Right forelimb (tissue), 1 donor: Measurements from ENCODE around the gene ARMC5.

Experiments used
- DNase-seq: peaks from one replicate; pipeline ENCODE4 v3.0.0-alpha.2; 2018

The ARMC5 gene

DNA sequence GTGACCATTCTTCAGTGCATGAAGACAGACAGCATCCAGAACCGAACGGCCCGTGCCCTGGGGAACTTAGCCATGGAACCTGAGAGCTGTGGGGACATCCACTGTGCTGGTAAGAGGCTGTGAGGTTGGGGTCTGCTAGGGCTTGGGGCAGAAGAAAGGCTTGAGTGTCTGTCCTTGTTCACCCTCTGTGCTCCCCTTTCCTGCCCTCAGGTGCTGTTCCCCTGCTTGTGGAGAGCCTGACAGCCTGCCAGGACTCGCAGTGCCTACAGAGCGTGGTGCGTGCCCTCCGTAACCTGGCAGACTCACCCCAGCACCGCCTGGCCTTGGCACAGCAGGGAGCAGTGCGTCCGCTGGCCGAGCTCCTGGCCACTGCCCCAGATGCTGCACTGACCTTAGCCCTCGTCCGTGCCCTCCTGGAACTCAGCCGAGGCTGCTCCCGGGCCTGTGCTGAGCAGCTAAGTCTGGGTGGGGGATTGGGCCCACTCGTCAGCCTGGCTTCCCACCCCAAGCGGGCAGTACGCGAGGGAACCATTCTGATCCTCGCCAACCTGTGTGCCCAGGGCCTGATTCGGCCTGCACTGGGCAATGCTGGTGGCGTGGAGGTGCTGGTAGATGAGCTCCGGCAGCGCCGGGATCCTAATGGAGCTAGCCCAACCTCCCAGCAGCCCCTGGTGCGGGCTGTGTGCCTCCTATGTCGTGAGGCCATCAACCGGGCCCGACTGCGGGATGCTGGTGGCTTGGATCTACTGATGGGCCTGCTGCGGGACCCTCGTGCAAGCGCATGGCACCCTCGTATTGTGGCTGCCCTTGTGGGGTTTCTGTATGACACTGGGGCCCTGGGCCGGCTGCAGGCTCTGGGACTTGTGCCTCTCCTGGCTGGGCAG lies 2.9 kb downstream of the ARMC5 start:
- no peak for DNase-seq

DNA sequence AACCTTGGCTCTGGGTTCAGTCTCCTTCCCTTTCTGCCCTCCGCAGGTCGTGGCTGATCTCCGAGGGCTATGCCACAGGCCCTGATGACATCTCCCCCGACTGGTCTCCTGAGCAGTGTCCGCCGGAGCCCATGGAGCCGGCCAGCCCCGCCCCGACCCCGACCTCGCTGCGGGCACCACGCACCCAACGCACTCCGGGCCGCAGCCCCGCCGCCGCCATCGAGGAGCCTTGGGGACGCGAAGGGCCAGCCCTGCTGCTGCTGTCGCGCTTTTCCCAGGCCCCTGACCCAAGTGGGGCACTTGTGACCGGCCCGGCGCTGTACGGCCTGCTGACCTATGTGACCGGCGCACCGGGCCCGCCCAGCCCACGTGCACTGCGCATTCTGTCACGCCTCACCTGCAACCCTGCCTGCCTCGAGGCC lies 5.1 kb downstream of the ARMC5 start:
- DNase-seq = no peak

DNA sequence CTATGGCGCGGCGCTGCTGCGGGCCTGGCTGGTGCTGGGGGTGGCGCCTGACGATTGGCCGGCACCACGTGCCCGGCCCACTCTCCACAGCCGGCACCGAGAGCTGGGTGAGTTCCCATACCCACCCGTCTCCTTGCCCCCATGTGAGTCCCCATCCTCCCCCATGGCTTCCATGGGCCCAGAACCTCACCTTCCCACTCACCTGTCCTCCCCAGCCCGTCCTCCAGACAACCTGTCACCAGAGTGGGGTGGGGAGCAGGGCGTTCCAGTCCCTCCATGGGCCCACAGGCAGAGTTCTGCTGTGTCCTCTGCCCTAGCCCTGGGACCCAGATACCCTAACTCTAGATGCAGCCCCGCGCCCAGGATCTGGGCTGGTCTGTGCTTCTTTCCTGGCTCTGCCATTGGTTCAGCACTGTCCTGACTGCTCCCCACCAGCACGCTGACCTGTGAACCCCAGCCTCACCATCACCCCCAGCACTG lies 5.5 kb downstream of the ARMC5 start:
- DNase-seq = no peak

DNA sequence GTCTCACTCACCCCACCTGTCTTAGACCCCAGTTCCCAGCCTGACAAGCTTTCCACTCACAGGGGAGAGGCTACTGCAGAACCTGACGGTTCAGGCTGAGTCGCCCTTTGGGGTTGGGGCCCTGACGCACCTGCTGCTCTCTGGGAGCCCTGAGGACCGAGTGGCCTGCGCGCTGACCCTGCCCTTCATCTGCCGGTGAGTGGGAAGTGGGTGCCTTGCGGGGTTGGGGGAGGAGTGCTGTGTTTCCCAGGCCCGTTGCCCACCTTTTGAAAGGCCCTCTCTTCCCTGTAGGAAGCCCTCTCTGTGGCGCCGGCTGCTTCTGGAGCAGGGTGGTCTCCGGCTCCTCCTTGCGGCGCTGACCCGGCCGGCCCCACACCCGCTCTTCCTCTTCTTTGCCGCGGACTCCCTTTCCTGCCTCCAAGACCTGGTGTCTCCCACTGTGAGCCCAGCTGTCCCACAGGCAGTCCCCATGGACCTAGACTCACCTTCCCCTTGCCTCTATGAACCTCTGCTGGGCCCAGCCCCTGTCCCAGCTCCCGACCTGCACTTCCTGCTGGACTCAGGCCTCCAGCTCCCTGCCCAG lies 6.6 kb downstream of the ARMC5 start:
- no peak for DNase-seq

DNA sequence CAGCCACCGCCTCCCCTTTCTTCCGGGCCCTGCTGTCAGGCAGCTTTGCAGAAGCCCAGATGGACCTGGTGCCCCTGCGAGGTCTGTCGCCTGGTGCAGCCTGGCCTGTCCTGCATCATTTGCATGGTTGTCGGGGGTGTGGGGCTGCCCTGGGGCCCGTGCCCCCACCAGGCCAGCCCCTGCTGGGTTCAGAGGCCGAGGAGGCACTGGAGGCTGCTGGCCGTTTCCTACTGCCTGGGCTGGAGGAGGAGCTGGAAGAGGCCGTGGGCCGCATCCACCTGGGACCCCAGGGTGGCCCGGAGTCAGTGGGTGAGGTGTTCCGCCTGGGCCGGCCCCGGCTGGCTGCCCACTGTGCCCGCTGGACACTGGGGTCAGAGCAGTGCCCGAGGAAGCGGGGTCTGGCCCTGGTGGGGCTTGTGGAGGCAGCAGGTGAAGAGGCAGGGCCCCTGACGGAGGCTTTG lies 7.1 kb downstream of the ARMC5 start:
- no peak for DNase-seq

DNA sequence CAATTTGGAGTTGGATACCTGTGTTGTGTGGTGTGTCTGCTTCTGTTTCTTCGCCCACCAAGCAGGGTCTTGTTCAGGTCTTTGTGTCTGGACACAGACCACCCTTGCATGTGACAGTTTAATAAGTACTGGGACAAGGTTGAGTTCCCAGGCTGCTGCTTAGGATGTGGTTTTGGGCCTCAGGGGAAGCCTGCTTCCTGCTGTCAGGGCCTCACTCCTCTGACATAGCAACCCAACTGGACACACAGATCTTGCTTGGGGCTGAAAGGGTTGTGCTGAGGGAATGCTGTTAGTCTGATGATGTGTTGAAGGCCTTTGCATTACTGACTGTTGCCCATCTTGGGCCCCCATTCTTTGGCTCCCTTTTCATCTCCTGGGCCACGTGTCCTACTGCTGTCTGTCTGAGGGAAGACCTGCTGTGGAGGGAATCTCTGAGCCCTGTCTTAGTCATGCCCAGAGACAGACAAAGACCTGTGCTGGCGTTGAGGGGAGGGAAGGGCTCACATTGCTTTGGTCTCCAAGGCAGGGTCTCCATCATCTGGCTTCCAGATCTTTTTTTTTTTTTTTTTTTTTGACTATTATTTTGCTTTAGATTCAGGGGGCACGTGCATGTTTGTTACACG lies 8.0 kb downstream of the ARMC5 start:
- no peak for DNase-seq

DNA sequence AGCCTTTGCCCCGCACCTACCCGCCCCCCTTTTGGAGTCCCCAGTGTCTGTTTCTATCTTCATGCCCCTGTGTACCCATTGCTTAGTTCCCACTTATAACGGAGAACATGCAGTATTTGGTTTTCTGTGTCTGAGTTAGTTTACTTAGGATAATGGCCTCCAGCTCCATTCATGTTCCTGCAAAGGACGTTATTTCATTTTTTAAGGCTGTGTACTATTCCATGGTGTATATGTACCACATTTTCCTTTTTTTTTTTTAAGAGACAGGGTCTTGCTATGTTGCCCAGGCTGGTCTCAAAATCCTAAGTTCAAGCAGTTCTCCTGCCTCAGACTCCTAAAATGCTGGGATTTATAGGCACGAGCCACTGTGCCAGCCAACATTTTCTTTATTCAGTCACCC lies 8.6 kb downstream of the ARMC5 start:
- no peak for DNase-seq

DNA sequence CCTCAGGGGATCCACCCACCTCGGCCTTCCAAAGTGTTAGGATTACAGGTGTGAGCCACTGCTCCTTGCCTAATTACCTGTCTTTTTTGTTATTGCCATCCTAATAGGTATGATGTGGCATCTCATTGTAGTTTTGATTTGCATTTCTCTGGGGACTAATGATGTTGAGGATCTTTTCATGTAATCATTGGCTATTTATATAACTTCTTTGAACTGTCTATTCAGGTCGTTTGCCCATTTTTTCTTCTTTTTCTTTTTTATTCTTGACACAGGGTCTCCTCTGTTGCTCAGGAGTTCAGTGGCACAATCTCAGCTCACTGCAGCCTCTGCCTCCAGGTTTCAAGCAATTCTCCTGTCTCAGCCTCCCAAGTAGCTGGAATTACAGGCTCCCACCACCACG lies 11.3 kb downstream of the ARMC5 start:
- no peak for DNase-seq

DNA sequence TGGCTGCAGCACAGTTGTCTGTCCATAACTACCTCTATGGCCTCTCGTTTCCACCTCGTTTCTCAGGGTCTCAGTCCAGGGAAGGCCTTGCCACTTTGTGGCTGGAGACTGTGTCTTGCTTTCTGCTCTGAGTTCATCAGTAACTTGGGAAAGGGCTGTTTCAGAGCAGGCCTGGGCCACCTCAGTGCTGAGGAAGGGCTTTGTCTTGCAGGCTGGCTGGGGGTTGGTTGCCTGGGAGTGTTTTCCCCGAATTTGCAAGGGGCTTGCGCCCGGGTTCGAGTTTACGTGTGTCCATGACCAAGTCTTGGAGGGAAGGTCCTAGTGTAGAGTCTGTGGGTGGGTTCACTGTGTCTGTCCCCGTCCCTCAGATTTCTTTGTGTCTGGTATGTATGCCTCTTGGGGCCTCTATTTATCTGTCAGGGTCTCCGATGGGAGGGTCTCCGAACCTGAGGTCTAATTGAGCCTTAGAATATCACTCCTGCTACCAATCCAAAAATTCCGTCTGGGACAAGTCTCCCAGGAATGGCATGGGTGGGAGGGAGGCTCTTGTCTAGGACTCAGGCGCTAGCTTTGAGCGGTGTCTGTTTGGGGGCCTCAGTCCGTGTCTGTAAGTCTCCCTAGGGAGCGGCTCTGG lies 12.1 kb downstream of the ARMC5 start:
- DNase-seq = no peak

DNA sequence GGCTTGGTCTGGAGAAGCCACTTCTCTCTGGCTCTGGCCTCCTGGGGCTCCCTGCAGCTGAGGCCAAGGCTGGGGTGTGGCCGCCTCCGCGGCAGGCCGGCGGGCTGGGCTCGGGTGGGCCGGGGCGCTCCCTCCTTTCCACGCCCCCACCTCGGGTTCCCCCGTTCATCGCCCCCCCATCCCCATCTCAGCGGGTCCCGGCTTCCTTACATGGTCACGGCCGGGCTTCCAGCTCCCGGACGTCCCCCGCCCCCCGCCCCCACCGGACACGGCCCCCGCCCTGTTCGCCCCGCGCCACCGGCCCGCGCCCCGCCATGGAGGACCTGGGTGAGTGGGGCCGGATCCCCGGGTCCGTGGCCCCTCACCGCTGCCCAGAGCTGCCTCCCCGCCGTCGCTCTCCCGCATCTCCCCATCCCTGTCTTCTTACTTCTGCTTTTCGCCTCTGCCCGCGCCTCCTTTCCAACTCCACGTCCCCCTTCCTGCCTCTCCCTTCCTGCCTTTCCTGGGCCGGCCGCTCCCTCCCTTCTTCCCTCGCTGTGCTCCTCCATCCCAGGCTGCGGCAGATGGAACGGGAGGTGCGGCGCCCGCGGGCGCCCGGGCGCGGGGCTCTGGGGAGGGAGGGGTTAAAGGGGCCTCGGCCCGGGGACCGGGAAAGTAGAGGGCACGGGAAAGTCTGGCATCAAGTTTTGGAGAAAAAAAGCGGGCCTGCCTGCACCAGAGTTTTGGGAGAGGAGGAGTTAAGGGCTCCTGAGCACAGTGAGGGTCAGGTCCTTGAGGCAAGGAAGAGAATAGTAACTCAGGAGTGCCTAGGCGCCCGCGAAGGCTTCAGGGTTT lies 12.8 kb downstream of the ARMC5 start, which contains the start of gene TGFB1I1:
Gene TGFB1I1, plus strand, starts transcription at position 278 of the 834 bp plus-strand sequence. Its CDS starts 37 bp downstream, at position 315.
- peak; percentile 87 for DNase-seq

DNA sequence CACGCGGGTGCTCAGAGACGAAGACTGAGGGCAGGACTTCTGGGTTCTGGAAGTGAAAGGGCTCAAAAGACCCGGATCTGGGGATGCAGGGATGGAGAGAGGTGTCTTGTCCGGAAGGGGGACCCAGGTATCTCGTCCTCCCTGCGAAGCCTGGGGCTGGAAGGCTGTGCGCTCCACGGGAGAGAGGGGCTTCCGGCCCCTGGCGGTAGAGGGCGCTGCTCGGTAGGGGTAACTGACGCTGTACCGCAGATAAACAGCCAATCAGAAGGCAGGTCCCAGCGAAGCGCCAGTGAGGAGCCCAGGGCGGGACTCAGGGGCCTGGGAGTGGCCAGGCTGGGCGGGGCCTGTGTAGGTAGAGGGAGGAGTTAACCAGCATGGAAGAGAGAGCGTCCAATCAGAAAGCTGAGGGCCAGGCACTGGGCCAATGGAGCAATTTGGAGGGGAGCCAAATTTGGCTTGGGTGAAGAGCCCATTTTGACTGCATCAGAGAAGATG lies 13.5 kb downstream of the ARMC5 start:
- peak; percentile 89 for DNase-seq

DNA sequence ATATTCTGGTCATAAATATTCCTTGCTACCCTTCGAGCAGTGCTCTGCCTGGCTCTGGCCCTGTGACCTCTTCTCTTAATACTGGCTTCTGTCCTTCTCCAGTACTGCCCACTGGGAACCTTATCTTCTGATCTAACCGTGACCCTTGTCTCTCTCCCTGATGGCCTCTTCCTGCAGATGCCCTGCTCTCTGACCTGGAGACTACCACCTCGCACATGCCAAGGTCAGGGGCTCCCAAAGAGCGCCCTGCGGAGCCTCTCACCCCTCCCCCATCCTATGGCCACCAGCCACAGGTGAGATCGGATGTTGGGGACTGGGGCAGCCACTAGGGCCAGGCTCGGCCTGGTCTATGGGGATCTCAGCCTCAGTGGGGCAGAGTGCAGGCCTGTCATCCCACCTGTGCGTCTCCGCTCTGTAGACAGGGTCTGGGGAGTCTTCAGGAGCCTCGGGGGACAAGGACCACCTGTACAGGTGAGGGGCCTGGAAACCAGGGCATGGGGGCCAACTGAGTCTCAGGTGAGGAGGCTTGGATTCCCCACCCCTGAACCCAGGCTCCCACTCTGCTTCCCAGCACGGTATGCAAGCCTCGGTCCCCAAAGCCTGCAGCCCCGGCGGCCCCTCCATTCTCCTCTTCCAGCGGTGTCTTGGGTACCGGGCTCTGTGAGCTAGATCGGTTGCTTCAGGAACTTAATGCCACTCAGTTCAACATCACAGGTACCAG lies 14.1 kb downstream of the ARMC5 start:
- no peak for DNase-seq

DNA sequence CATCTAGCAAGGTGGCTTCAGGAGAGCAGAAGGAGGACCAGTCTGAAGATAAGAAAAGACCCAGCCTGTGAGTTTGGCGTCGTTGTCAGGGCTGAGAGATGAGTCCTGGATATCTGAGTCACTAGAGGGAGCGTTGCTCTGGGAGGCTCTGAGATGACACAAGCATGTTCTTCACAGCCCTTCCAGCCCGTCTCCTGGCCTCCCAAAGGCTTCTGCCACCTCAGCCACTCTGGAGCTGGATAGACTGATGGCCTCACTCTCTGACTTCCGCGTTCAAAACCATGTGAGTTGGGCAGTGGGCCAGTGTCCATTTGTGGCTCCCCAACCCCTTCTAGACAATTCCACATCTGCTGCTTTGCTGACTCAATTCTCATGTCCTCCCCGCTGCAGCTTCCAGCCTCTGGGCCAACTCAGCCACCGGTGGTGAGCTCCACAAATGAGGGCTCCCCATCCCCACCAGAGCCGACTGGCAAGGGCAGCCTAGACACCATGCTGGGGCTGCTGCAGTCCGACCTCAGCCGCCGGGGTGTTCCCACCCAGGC lies 14.9 kb downstream of the ARMC5 start:
- no peak for DNase-seq

DNA sequence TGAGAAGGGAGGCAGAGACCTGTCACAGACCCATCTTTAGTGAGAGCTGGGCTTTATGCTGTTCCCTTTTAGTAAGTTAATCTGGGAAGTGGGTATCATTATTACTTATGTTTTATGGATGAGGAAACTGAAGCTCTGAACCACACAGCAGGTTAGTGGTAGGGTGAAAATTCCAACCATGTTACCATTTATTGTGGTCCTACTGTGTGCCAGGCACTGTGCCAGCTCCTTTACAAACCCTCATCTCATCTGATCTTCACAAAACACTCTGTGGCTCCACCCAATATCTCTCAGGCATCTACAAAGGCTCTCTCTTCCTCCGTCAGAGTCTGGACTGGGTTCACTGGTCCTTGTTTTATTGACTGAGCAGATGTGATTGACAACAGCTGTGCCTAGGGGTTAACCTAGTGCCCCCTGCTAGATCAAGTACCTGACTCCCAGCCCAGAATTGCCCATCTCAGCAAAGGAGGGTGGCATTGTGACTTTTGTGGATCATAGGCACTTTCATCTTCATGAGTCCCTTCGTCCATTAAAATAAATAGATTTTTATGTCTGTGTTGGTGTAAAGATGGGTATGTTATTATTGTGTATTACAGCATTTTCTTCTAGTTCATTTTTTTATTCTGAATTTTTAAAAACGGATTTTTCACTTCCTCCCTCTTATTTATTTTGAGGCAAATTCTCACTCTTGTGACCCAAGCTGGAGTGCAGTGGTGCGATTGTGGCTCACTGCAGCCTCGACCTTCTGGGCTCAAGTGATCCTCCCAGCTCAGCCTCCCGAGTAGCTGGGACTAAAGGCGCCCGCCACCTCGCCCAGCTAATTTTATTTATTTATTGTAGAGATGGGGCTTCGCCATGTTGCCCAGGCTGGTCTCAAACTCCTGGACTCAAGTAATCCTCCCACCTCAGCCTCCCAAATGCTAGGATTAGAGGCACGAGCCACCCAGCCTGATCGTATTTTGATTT lies 15.8 kb downstream of the ARMC5 start:
- no peak for DNase-seq

DNA sequence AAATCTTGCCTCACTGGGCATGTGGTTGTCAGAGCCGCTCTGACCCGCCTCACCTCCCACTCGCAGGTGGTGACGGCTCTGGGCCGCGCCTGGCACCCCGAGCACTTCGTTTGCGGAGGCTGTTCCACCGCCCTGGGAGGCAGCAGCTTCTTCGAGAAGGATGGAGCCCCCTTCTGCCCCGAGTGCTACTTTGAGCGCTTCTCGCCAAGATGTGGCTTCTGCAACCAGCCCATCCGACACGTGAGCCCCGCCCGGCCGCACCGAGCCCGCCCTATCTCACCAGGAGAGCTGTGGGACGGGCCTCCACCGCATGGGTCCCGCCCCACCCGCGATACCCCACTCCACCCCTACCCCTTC lies 16.6 kb downstream of the ARMC5 start:
- DNase-seq = no peak

DNA sequence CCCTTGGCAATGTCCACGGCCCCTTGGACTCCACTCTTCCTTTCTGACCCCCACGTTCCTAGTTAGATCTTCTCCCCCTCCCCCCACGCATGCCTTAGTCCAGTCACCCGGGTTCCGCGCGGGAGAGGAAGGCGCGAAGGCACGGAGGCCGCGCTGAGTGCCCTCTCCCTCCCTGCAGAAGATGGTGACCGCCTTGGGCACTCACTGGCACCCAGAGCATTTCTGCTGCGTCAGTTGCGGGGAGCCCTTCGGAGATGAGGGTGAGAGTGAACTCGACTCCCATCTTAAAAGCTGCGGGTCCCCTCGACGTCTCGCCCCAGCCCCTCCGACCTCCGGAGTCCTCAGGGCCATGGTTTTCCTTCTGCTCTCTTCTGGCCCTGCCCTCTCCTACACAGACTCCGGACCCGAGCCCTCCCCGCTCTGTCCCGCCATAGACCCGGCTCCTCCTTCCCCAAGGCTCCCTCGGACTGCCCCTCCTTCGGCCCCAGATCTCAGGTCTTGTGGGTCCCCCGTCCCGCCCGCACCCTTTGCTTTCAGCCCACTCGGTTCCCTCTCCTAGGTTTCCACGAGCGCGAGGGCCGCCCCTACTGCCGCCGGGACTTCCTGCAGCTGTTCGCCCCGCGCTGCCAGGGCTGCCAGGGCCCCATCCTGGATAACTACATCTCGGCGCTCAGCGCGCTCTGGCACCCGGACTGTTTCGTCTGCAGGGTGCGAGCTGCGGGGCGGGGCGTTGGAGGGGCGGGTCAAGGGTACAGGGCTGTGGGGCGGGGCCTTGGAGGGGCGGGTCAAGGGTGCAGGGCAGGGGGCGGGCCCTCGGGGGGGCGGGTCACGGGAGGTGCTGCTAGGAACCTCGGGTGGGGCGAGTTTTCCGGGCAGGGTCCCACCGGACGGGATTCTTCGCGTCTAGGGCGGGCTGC lies 17.3 kb downstream of the ARMC5 start:
- DNase-seq = peak; percentile 76

DNA sequence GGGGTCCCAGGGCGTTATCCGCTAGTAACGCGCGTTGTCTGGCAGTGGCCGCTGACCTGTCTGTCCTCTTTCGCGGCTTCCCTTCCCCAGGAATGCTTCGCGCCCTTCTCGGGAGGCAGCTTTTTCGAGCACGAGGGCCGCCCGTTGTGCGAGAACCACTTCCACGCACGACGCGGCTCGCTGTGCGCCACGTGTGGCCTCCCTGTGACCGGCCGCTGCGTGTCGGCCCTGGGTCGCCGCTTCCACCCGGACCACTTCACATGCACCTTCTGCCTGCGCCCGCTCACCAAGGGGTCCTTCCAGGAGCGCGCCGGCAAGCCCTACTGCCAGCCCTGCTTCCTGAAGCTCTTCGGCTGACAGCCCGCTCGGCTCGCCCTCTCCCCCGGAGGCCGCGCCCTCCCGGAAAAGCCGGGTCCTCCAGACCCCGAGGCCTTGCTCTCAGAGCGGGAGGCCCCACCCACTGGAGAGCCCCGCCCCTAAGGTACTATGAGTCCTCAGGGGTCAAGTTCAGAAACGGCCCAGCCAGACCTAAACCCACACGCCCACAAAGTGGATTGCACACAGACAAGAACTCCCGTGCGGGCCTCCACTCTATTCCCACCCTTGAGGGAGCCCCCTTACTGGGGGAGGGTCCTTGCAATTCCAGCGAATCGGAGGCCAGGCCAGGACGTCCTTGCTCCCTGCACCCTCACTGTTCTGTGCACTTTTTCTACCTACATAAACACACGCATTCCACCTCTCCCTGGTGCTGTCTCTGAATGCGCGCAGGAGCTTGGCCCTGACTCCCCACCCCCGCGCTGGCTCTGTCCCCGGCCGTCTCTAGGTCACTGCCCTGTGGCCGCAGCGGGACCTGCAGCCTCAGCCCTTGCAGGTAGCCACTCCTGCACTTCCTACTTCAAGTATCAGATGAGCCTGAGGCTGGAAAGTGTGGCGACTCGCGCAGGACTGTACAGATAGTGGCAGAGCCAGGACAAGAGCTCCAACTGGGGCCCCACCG lies 18.2 kb downstream of the ARMC5 start:
- no peak for DNase-seq
